Right ventricle myocardium inferior (tissue), 1 donor: ENCODE data around the gene NFIX. TPM values are rescaled to one million over a fixed set of nuclear protein-coding genes. Genes with fewer than 3 reads are reported as not detected.
"Not testable (repeated sequence)": the region's sequence is repeated elsewhere in the genome, so short reads cannot be mapped to it uniquely, and the experiment has no call there.

Experiments used
- ATAC-seq: fragments of 200-7000 bp; cut with Tn5 transposase; one replicate; pipeline ENCODE4 v1.9.1; 2020; ENCODE audit warnings: mild to moderate bottlenecking, moderate library complexity
- DNase-seq: peaks from one replicate; pipeline ENCODE4 v3.0.0; 2021; ENCODE audit errors: missing footprints
- intact Hi-C: fragments of 100-400 bp; cut with DNase I; formaldehyde crosslinking; loops from one replicate; pipeline ENCODE4 v1.11.0; 2022
- total RNA-seq: library from RNA; stranded (reverse); fragmentation: NEBNext Ultra II Directional; extraction: Animal tissue kit (Norgen Biotek cat#: 25700); gene quantifications from one replicate; pipeline ENCODE4 v1.2.1, GENCODE V29; 2021
- donor health status: DM: no; HTN: yes; CAD: no; lungs with severe emphysema.

NFIX gene
- total RNA-seq, 1 donor from 2014 or later, result 159 TPM

- peak; percentile 95 for ATAC-seq
- intact Hi-C loops, result no loop called here
- DNase-seq, result peak; percentile 95
Measured at GRCh38 chr19:12956446-12957388, 38.6 kb upstream of the NFIX start, which contains the start of gene GADD45GIP1. TSS of gene GADD45GIP1 (minus strand) at chr19:12957223. CDS start at chr19:12957212, 11 bp downstream.

- ATAC-seq, DNase-seq, intact Hi-C loops: not testable (repeated sequence)
Measured at GRCh38 chr19:12957389-12957952, 37.8 kb upstream of the NFIX start.

GRCh38 chr19:12959481-12959880 is 35.8 kb upstream of the NFIX start:
- intact Hi-C loops, result no loop called here
- no peak for DNase-seq
- ATAC-seq, result no peak

GRCh38 chr19:12965017-12965811 is 30.1 kb upstream of the NFIX start:
- peak; percentile 93 for ATAC-seq
- intact Hi-C loops, result loop anchor here (5.0 kb wide), 1 partner anchor 78 kb away; the partner anchor contains the start of gene KLF1
- DNase-seq, result peak; percentile 92

- no peak for ATAC-seq
- no peak for DNase-seq
- intact Hi-C loops, result loop anchor here (5.0 kb wide), 1 partner anchor 78 kb away; the partner anchor contains the start of gene KLF1
Measured at GRCh38 chr19:12965812-12966135, 29.5 kb upstream of the NFIX start.

- DNase-seq (no peak), ATAC-seq (no peak)
- intact Hi-C loops, result loop anchor here (5.0 kb wide), 1 partner anchor 81 kb away; the partner anchor contains the start of gene KLF1
Measured at GRCh38 chr19:12967907-12968306, 27.4 kb upstream of the NFIX start.

- ATAC-seq, result peak; percentile 53
- no peak for DNase-seq
- intact Hi-C loops, result loop anchor here (5.0 kb wide), 1 partner anchor 82 kb away; the partner anchor contains the start of gene KLF1
Measured at GRCh38 chr19:12969292-12969988, 25.8 kb upstream of the NFIX start, which contains the start of gene DAND5. TSS of gene DAND5 (plus strand) at chr19:12969576. CDS start at chr19:12969661, 85 bp downstream.

GRCh38 chr19:12970070-12970820 is 25.0 kb upstream of the NFIX start:
- intact Hi-C loops, result loop anchor here (10.0 kb wide), 1 partner anchor 615 kb away; no protein-coding TSS in a partner anchor

GRCh38 chr19:12973236-12973635 is 22.0 kb upstream of the NFIX start:
- intact Hi-C loops, result loop anchor here (10.0 kb wide), 1 partner anchor 612 kb away; no protein-coding TSS in a partner anchor
- ATAC-seq, result no peak
- DNase-seq, result peak; percentile 48

More at GRCh38 chr19:12970070-12970820, 25.0 kb upstream of the NFIX start:
- ATAC-seq (no peak), DNase-seq (no peak)

- intact Hi-C loops, result loop anchor here (10.0 kb wide), 1 partner anchor 610 kb away; no protein-coding TSS in a partner anchor
- ATAC-seq (no peak), DNase-seq (peak; percentile 27)
Measured at GRCh38 chr19:12974301-12975220, 20.7 kb upstream of the NFIX start.

GRCh38 chr19:12975221-12975741 is 20.0 kb upstream of the NFIX start:
- DNase-seq, result peak; percentile 11
- ATAC-seq, result no peak
- intact Hi-C loops, result loop anchor here (10.0 kb wide), 1 partner anchor 610 kb away; no protein-coding TSS in a partner anchor

- ATAC-seq, DNase-seq: not testable (repeated sequence)
- intact Hi-C loops, result loop anchor here (10.0 kb wide), 1 partner anchor 609 kb away; no protein-coding TSS in a partner anchor
Measured at GRCh38 chr19:12976109-12976508, 19.2 kb upstream of the NFIX start.

- no peak for DNase-seq
- intact Hi-C loops, result loop anchor here (2.0 to 10.0 kb wide), 2 partner anchors 283 to 605 kb away; no protein-coding TSS in a partner anchor
- ATAC-seq, result no peak
Measured at GRCh38 chr19:12979974-12980373, 15.3 kb upstream of the NFIX start.

GRCh38 chr19:12982648-12983047 is 12.6 kb upstream of the NFIX start:
- ATAC-seq (no peak), DNase-seq (no peak)
- intact Hi-C loops, result loop anchor here (1.0 kb wide), 2 partner anchors 79 to 111 kb away; no protein-coding TSS in a partner anchor

GRCh38 chr19:12983091-12983490 is 12.2 kb upstream of the NFIX start:
- ATAC-seq, result no peak

More at GRCh38 chr19:12983091-12983490, 12.2 kb upstream of the NFIX start:
- DNase-seq, result no peak
- intact Hi-C loops, result loop anchor here (1.0 kb wide), 2 partner anchors 78 to 110 kb away; no protein-coding TSS in a partner anchor
